Mononuclear cell (primary cell): ENCODE data around the gene AFG1L. TPM values are rescaled to one million over a fixed set of nuclear protein-coding genes. Genes with fewer than 3 reads are reported as not detected.

Experiments
- H3K27me3 ChIP-seq: 2 replicates; pipeline ENCODE4 v1.6.0; 2011; ENCODE audit warnings: low read length, control low read depth; ENCODE audit not compliant: insufficient read depth
- H3K4me1 ChIP-seq: 2 replicates; pipeline ENCODE4 v1.5.1; 2011; ENCODE audit warnings: mild to moderate bottlenecking, low read length, control low read depth; ENCODE audit not compliant: insufficient read depth
- H3K4me3 ChIP-seq: 2 replicates; pipeline ENCODE4 v1.5.1; 2011; ENCODE audit warnings: mild to moderate bottlenecking, low read length, moderate library complexity
- H3K9me3 ChIP-seq: 2 replicates; pipeline ENCODE4 v1.5.1; 2011; ENCODE audit warnings: low read depth, mild to moderate bottlenecking, control low read depth, low read length
- total RNA-seq: library from RNA; depleted of rRNA; stranded (reverse); fragments of >200 nt; gene quantifications from one replicate; pipeline ENCODE4 v1.2.3, GENCODE V29; 2012

AFG1L gene
- total RNA-seq, 1 donor = 3.0 TPM

DNA sequence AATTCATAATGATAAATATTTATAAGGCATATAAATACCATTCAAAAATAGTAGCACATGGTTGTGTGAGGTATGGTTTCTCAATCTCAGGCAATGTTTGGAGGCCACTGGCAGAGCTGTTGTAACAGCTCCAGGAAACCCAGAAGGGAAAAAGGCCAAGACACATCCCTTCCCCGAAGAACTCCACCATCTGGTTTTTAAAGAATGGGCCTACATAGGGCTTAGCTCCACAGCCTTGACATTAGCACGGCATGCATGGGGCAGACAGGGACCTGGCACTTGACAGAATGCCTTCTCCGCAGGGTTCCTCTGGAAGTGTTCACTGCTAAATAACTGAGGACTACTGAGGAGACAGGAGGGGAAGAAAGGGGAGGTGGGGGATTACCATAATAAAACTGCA, 249.8 kb downstream of the AFG1L start:
- Histone ChIP-seq H3K4me3 (no peak overlapping the region), H3K4me1 (peaks cover 19% of the 10 kb centered on the region), H3K9me3 (no peaks in the 10 kb centered on the region), H3K27me3 (peaks cover 2% of the 10 kb centered on the region)

DNA sequence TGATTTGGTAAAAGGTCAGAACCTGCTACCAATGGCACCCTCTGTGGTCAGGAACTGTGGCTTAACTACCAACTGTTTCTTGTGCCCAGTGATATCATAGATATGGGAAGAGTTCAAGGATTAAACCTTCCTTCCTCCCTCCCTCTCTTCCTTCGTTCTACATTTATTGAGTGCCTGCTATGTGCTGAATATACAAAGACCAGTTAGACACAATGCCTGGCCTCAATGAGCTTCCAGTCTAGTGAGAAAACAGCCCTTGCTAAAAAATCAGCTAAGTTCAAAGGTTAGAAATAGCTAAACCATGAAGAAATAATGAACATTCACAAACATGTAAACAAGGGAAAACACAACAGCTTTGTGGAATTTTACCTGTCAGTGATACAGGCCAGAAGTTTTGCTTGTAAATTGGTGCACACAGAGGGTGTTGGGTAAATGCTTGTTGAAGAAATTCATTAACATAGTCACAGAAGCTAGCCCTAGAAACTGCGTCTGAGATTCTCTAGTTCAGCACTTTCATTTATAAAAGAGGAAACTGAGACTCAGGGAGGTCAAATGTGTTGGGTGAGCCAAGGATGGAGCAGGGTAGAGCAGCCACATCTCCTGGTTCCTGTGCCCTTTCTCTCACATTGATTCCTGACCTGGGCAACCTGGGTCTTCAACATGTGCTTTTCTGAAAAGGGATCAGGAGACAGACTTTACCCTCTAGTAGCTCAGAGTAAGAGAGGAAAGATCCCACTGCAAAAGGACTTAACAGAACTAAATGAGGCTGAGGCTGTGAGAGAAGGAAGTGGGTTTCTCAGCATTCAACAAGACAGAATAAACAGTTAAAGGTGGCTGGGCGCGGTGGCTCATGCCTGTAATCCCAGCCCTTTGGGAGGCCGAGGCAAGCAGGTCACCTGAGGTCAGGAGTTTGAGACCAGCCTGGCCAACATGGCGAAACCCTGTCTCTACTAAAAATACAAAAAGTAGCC, 251.5 kb downstream of the AFG1L start:
- Histone ChIP-seq H3K4me3 (no peak overlapping the region), H3K27me3 (no peaks in the 10 kb centered on the region)

GRCh38 chr6:108549241-108549640, 254.4 kb downstream of the AFG1L start:
- Histone ChIP-seq H3K9me3 (no peaks in the 10 kb centered on the region), H3K4me1 (peaks cover 14% of the 10 kb centered on the region), H3K27me3 (no peaks in the 10 kb centered on the region), H3K4me3 (no peak overlapping the region)

More for the DNA sequence above, 251.5 kb downstream of the AFG1L start:
- no peaks in the 10 kb centered on the region for H3K9me3 ChIP-seq
- H3K4me1 ChIP-seq = peaks cover 19% of the 10 kb centered on the region

- H3K4me1 ChIP-seq = peaks cover 14% of the 10 kb centered on the region
- H3K4me3 ChIP-seq = no peak overlapping the region
- no peaks in the 10 kb centered on the region for H3K27me3 ChIP-seq
- no peaks in the 10 kb centered on the region for H3K9me3 ChIP-seq
Measured at GRCh38 chr6:108549741-108550140, 254.9 kb downstream of the AFG1L start.

DNA sequence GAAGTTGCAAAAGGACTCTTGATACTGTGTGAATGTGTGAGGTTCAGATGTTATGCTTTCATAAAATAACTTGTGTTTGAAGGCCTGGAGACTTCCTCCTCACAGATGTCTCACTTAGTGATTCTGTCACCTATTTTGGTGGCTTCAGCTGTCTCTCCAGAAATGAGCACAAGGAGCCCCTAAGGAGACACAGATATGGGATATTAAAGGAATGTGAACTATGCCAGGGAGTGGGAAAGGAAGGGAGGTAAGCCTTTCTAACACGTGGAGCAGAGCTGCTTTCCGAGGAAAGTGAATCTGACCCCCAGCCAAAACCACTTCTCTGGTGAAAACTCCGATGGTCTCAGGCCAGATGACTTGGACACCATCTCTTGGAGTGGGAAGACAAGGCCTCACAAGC, 255.4 kb downstream of the AFG1L start:
- H3K4me3 ChIP-seq = no peak overlapping the region
- H3K9me3 ChIP-seq = no peaks in the 10 kb centered on the region
- H3K4me1 ChIP-seq = peaks cover 14% of the 10 kb centered on the region
- H3K27me3 ChIP-seq = no peaks in the 10 kb centered on the region

- Histone ChIP-seq H3K4me3 (no peak overlapping the region), H3K27me3 (no peaks in the 10 kb centered on the region), H3K9me3 (no peaks in the 10 kb centered on the region), H3K4me1 (peaks cover 8% of the 10 kb centered on the region)
Measured at GRCh38 chr6:108555399-108556052, 260.7 kb downstream of the AFG1L start.

DNA sequence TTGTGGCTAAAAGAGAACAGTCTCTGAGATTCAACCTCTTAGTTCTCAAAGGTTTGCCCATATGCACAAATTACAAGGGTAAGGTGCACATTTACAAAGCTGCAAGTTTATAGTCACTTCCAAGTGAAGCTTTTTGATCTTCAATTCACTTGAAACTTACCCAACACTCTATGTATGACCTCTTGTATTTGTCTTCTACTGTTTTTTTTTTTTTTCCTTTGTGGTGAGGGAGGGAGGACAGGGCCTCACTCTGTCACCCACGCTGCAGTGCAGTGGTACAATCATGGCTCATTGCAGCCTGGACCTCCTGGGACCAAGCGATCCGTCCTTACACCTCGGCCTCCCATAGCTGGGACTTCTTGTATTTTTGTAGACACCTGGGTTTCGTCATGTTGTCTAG, 261.4 kb downstream of the AFG1L start:
- Histone ChIP-seq H3K4me1 (peaks cover 8% of the 10 kb centered on the region), H3K9me3 (no peaks in the 10 kb centered on the region), H3K27me3 (no peaks in the 10 kb centered on the region), H3K4me3 (no peak overlapping the region)

DNA sequence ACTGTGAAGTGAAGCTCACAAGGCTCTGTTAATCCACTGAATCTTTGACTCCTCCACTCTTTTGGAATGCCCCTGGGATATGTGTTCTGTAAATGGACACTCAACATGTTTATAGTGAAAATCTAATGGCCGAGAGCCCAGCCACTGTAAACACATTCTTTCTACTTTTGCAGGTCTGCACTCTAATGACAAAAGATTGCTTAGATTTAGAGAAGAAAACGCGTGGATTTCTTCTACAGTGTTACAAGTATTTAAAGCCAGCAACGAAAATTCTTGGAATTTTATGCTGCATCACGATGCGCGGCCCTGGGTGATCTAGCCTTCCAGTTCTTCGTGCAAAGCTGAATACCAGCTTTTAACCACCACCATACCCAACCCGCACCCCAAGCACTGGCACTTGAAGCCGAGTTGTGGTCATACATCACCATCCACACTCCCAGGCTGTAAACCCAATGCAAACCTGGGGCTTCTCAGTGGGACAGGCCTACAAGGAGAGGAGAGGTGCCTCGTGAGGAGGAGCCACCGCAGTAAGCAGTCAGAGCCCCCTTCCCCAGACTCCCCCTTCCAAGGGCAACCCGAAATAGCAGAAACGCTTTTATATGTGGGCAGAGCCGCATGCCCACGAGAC, 262.1 kb downstream of the AFG1L start:
- peaks cover 12% of the 10 kb centered on the region for H3K4me1 ChIP-seq
- no peaks in the 10 kb centered on the region for H3K27me3 ChIP-seq
- H3K9me3 ChIP-seq = no peaks in the 10 kb centered on the region
- peak overlapping the region; percentile 56 for H3K4me3 ChIP-seq

GRCh38 chr6:108557494-108558371, 262.9 kb downstream of the AFG1L start:
- peak overlapping the region; percentile 56 for H3K4me3 ChIP-seq

GRCh38 chr6:108558372-108559096, 263.7 kb downstream of the AFG1L start:
- Histone ChIP-seq H3K27me3 (no peaks in the 10 kb centered on the region), H3K4me1 (peaks cover 24% of the 10 kb centered on the region), H3K4me3 (peak overlapping the region; percentile 88), H3K9me3 (no peaks in the 10 kb centered on the region)

More at GRCh38 chr6:108557494-108558371, 262.9 kb downstream of the AFG1L start:
- H3K9me3 ChIP-seq = no peaks in the 10 kb centered on the region
- no peaks in the 10 kb centered on the region for H3K27me3 ChIP-seq
- H3K4me1 ChIP-seq = peaks cover 20% of the 10 kb centered on the region

- Histone ChIP-seq H3K4me1 (peaks cover 29% of the 10 kb centered on the region), H3K4me3 (peak overlapping the region; percentile 88), H3K27me3 (no peaks in the 10 kb centered on the region), H3K9me3 (no peaks in the 10 kb centered on the region)
Measured at GRCh38 chr6:108559097-108559883, 264.4 kb downstream of the AFG1L start.

DNA sequence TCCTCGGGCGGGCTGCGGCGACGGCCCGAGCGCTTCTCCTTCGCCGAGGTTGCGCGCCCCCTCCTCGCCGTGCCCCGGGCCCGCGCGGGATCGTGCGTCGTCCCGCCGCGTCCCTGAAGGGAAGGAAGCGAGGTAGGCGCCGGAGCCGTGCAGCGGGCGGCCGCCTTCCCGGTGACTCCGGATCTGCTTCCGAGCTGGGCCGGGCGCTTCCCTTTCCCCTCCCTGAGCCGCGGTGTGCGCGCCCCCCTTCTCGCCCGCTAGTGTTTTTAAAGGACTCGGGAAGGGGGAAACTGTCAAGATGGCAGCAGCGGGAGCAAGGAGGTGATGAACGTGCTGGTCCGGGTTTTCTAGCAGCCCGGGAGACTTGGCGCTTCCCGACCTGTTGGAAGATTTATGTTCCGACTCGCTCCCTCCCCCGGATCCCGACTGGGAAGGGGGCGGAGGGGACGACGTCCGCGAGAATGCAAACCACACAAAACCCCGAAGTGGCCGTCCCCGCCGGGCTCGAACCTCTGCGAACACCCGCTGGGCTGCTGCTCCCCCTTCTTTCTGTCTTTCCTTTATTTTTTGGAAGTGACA, 265.1 kb downstream of the AFG1L start:
- Histone ChIP-seq H3K27me3 (no peaks in the 10 kb centered on the region), H3K9me3 (no peaks in the 10 kb centered on the region), H3K4me1 (peaks cover 36% of the 10 kb centered on the region), H3K4me3 (peak overlapping the region; percentile 88)
